ENCODE data around the gene AK5. TPM values are rescaled to one million over a fixed set of nuclear protein-coding genes. Genes with fewer than 3 reads are reported as not detected.

Gene AK5
- total and polyA plus RNA-seq, 5 donors from 2014 or later: 7.3 to 22.5 (median 9.7) TPM

DNA sequence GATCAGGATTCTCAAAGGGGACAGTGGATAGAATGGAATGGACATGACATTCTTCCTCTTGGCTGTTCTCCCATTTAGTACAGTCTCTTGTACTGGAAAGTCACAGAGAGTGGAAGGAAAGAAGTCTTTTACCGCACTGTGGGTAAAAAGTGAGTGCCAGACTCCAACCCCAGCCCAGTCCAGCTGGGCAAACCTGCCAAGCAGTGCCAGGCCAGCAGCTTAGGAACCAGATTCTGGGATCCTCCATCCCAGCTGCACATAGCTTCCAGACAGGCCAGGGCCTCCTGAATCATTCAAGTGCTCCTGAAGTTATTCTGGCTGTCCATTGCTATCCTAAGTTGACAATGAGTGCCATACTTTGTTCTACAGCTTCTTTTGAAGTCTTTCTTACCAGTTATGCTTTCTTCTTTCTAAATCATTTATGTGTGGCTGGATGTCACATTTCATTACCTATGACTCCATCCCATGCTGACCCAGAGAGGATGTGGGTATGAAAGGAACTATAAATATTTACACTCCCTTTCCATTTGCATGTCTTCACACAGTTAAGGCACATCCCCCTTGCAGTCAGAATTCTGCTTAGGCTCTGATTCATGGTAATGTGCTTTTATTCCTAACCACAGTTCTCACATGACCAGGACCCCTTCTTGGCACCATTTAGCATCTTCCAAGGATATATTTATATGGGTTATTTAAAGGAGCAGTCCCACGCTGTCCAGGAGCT is 88.9 kb downstream of the AK5 start:
- peaks cover 11% of the 10 kb centered on the region for H3K36me3 Mint-ChIP-seq
- no peak overlapping the region for H3K4me3 Mint-ChIP-seq
- peaks cover 3% of the 10 kb centered on the region for H3K4me1 ChIP-seq (ENCODE audit: control insufficient read depth, insufficient read depth, low read length, poor library complexity, severe bottlenecking)
- H3K4me3 ChIP-seq (ENCODE audit: low read depth, low read length): no peak overlapping the region
- DNase-seq: peak in 1 of 3 donors; percentile 26
- peaks cover 9% of the 10 kb centered on the region for H3K27me3 Mint-ChIP-seq
- ATAC-seq (ENCODE audit: low read depth in 2 of 2): no peak
- H3K36me3 ChIP-seq (ENCODE audit: control insufficient read depth, insufficient read depth, low read length): no peaks in the 10 kb centered on the region
- H3K27ac ChIP-seq (ENCODE audit: insufficient read depth, low read length, poor library complexity, severe bottlenecking): no peak overlapping the region
- H3K27me3 ChIP-seq (ENCODE audit: control insufficient read depth, insufficient read depth, low read length): no peaks in the 10 kb centered on the region
- H3K9me3 ChIP-seq (ENCODE audit: control insufficient read depth in 2 of 2, low read length in 2 of 2): no peaks in the 10 kb centered on the region
- H3K27ac Mint-ChIP-seq: no peak overlapping the region
- H3K4me1 Mint-ChIP-seq: peaks cover 8 to 26% (median 11%) of the 10 kb centered on the region in 4 donors
- H3K9me3 Mint-ChIP-seq: no peaks in the 10 kb centered on the region

DNA sequence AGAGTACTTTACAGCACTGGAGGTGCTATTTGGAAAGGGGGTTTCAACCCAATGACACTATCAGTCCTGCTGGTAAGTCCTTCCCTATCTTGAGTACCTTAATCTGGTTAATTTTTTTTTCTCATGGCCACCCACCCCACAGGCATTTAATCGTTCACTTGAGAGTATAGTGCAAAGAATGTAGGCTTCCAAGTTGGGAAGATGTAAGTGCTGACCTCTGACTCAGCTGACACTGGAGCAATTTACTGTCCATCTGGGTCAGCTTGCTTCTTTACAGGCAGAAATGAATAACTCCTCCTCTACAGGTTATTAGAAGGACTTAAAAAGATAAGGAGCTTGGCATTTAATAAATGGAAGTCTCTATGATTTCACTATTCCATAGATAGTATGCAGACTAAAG is 89.6 kb downstream of the AK5 start:
- peaks cover 8 to 26% (median 11%) of the 10 kb centered on the region in 4 donors for H3K4me1 Mint-ChIP-seq

DNA sequence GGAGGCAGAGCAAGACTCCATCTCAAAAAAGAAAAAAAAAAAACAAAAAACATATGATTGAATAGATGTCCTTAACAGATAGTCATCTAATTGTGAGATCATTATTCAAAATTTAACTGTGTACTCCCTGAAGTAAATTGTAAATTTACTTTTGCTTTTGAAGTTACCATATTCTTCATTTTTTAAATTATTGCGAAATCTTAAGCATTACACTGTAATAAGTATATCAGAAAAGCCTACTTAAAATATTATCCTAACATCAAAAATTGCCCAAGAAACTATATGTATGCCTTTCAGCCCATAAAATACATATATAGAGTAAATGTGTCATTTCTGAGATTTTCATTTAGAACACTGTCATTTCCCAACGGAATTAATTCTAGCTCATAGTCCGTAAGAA is 91.9 kb downstream of the AK5 start:
- H3K4me3 Mint-ChIP-seq: no peak overlapping the region
- DNase-seq (no peak), ATAC-seq (ENCODE audit: low read depth in 2 of 2) (no peak)
- H3K4me1 Mint-ChIP-seq: peaks cover 8 to 34% (median 15%) of the 10 kb centered on the region in 4 donors
- H3K27ac ChIP-seq (ENCODE audit: insufficient read depth, low read length, poor library complexity, severe bottlenecking): no peak overlapping the region
- peaks cover 19% of the 10 kb centered on the region for H3K36me3 Mint-ChIP-seq
- peaks cover 9% of the 10 kb centered on the region for H3K27me3 Mint-ChIP-seq
- H3K36me3 ChIP-seq (ENCODE audit: control insufficient read depth, insufficient read depth, low read length): no peaks in the 10 kb centered on the region
- H3K27me3 ChIP-seq (ENCODE audit: control insufficient read depth, insufficient read depth, low read length): no peaks in the 10 kb centered on the region
- no peak overlapping the region for H3K4me3 ChIP-seq (ENCODE audit: low read depth, low read length)
- H3K9me3 Mint-ChIP-seq: no peaks in the 10 kb centered on the region
- H3K27ac Mint-ChIP-seq: no peak overlapping the region
- no peaks in the 10 kb centered on the region for H3K9me3 ChIP-seq (ENCODE audit: control insufficient read depth in 2 of 2, low read length in 2 of 2)
- H3K4me1 ChIP-seq (ENCODE audit: control insufficient read depth, insufficient read depth, low read length, poor library complexity, severe bottlenecking): peaks cover 3% of the 10 kb centered on the region

More for the DNA sequence above, 89.6 kb downstream of the AK5 start:
- Mint-ChIP-seq H3K27me3 (peaks cover 9% of the 10 kb centered on the region), H3K9me3 (no peaks in the 10 kb centered on the region), H3K4me3 (no peak overlapping the region), H3K27ac (peak overlapping the region in 1 of 3 donors; percentile 8), H3K36me3 (peaks cover 11% of the 10 kb centered on the region)
- Histone ChIP-seq H3K27ac (ENCODE audit: insufficient read depth, low read length, poor library complexity, severe bottlenecking) (no peak overlapping the region), H3K27me3 (ENCODE audit: control insufficient read depth, insufficient read depth, low read length) (no peaks in the 10 kb centered on the region), H3K4me1 (ENCODE audit: control insufficient read depth, insufficient read depth, low read length, poor library complexity, severe bottlenecking) (peaks cover 3% of the 10 kb centered on the region), H3K36me3 (ENCODE audit: control insufficient read depth, insufficient read depth, low read length) (no peaks in the 10 kb centered on the region), H3K4me3 (ENCODE audit: low read depth, low read length) (no peak overlapping the region), H3K9me3 (ENCODE audit: control insufficient read depth in 2 of 2, low read length in 2 of 2) (no peaks in the 10 kb centered on the region)
- DNase-seq (no peak), ATAC-seq (ENCODE audit: low read depth in 2 of 2) (no peak)

DNA sequence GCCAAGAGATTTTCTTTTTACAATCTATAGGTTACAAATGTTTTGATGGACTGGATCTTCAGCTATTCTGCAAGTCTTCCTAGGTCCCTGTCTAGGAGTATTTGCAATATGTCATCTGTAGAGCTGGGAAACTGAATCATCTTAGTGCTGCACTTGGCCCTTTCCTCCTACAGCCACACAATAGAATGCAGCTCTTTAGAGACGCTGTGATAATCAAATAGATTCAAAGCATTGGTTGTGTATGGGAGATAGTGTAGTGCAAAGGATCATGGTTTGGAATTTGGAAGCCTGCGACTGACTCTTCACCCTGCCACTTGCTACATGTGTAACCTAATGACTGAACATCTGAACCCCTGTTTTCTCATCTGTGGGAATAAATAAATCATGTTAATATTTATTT is 93.7 kb downstream of the AK5 start:
- Histone ChIP-seq H3K36me3 (ENCODE audit: control insufficient read depth, insufficient read depth, low read length) (no peaks in the 10 kb centered on the region), H3K4me3 (ENCODE audit: low read depth, low read length) (no peak overlapping the region), H3K27ac (ENCODE audit: insufficient read depth, low read length, poor library complexity, severe bottlenecking) (no peak overlapping the region), H3K27me3 (ENCODE audit: control insufficient read depth, insufficient read depth, low read length) (no peaks in the 10 kb centered on the region), H3K9me3 (ENCODE audit: control insufficient read depth in 2 of 2, low read length in 2 of 2) (no peaks in the 10 kb centered on the region), H3K4me1 (ENCODE audit: control insufficient read depth, insufficient read depth, low read length, poor library complexity, severe bottlenecking) (peaks cover 3% of the 10 kb centered on the region)
- H3K27me3 Mint-ChIP-seq: peaks cover 9% of the 10 kb centered on the region
- H3K27ac Mint-ChIP-seq: no peak overlapping the region
- DNase-seq: no peak
- no peak overlapping the region for H3K4me3 Mint-ChIP-seq
- ATAC-seq (ENCODE audit: low read depth in 2 of 2): no peak
- H3K36me3 Mint-ChIP-seq: peaks cover 16% of the 10 kb centered on the region
- H3K4me1 Mint-ChIP-seq: peaks cover 8 to 33% (median 14%) of the 10 kb centered on the region in 4 donors
- no peaks in the 10 kb centered on the region for H3K9me3 Mint-ChIP-seq

DNA sequence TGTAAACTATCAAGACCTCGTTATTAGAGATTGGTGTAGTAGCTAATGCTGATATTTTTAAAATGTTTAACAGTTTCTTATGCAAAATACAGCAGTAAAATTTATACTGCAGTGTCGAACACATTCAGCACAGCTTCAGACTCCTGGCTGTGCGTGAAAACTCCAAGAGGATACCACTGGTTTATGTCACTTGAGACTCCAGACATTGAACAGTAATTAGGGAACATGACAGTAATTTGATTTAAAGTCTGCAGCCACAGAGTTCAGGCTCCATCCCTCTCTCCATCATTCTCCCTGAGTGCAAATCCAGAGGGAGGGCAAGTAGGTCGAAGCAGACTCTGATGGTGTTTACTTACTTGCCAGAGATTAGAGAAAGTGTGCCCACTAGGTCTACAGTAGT is 94.2 kb downstream of the AK5 start:
- H3K27me3 Mint-ChIP-seq: peaks cover 9% of the 10 kb centered on the region
- H3K36me3 Mint-ChIP-seq: peaks cover 19% of the 10 kb centered on the region
- H3K27me3 ChIP-seq (ENCODE audit: control insufficient read depth, insufficient read depth, low read length): no peaks in the 10 kb centered on the region
- no peaks in the 10 kb centered on the region for H3K36me3 ChIP-seq (ENCODE audit: control insufficient read depth, insufficient read depth, low read length)
- no peak overlapping the region for H3K27ac Mint-ChIP-seq
- H3K4me1 Mint-ChIP-seq: peaks cover 8 to 28% (median 13%) of the 10 kb centered on the region in 4 donors
- H3K4me3 ChIP-seq (ENCODE audit: low read depth, low read length): no peak overlapping the region
- no peak overlapping the region for H3K4me3 Mint-ChIP-seq
- no peak overlapping the region for H3K27ac ChIP-seq (ENCODE audit: insufficient read depth, low read length, poor library complexity, severe bottlenecking)
- DNase-seq (no peak), ATAC-seq (ENCODE audit: low read depth in 2 of 2) (no peak)
- H3K4me1 ChIP-seq (ENCODE audit: control insufficient read depth, insufficient read depth, low read length, poor library complexity, severe bottlenecking): peaks cover 3% of the 10 kb centered on the region
- no peaks in the 10 kb centered on the region for H3K9me3 ChIP-seq (ENCODE audit: control insufficient read depth in 2 of 2, low read length in 2 of 2)
- no peaks in the 10 kb centered on the region for H3K9me3 Mint-ChIP-seq

DNA sequence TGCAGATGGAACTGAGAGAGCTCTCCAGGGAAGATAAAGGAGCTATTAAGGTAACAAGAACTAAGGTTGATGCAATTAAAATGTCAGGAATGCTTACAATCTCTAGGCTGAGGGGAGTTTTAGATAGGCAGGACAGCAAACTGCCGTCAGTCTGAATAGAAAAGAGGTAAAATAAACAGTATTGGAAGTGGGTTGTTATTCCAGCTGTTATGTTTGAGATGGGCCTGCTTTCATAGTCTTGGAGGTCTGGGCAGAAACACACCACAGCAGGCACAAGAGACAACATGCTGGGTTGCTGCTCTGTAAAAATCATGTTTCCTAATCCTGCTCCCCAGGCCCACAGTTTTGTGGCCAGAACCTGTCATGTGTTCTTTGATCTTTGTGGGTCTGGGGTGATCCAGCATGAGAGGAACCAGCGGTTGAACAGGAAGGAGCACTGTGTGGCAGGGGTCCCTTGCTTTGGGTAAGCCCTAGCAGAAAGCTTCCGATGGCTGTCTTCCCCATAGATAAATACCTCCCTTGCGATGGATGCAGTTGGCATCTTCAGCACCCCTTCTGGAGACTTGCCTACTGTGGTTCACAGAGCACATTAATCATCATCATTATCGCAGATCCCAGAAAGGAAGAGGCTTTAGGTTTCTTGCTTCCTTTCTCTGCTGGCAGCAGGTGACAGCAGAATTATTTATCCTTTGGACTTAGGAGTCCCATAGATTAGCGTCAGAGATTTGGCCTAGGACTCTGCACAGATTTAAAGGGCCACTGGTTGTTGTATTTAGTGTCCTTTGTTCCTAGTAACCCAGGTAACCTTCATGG is 97.1 kb downstream of the AK5 start:
- H3K27ac ChIP-seq (ENCODE audit: insufficient read depth, low read length, poor library complexity, severe bottlenecking): no peak overlapping the region
- ATAC-seq (ENCODE audit: low read depth in 2 of 2) (no peak), DNase-seq (no peak)
- Mint-ChIP-seq H3K36me3 (peaks cover 17% of the 10 kb centered on the region), H3K27ac (peak overlapping the region in 1 of 3 donors; percentile 83), H3K4me3 (no peak overlapping the region), H3K27me3 (peaks cover 9% of the 10 kb centered on the region), H3K4me1 (peaks cover 0 to 13% (median 6%) of the 10 kb centered on the region in 4 donors), H3K9me3 (no peaks in the 10 kb centered on the region)
- H3K27me3 ChIP-seq (ENCODE audit: control insufficient read depth, insufficient read depth, low read length): no peaks in the 10 kb centered on the region
- H3K36me3 ChIP-seq (ENCODE audit: control insufficient read depth, insufficient read depth, low read length): no peaks in the 10 kb centered on the region
- H3K9me3 ChIP-seq (ENCODE audit: control insufficient read depth in 2 of 2, low read length in 2 of 2): no peaks in the 10 kb centered on the region
- H3K4me3 ChIP-seq (ENCODE audit: low read depth, low read length): no peak overlapping the region
- H3K4me1 ChIP-seq (ENCODE audit: control insufficient read depth, insufficient read depth, low read length, poor library complexity, severe bottlenecking): no peaks in the 10 kb centered on the region

DNA sequence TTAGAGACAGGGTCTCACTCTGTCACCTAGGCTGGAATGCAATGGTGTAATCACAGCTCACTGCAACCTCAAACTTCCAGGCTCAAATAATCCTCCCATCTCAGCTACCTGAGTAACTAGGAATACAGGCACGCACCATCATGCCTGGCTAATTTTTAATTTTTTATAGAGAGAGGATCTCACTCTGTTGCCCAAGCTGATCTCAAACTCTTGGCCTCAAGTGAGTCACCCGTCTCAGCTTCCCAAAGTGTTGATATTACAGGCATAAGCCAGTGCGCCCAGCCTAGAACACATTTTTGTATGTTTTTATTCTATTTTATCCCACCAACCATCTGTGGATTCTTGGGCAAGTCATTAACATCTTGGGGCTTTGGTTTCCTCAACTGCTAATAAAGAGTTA is 100.5 kb downstream of the AK5 start:
- no peak for ATAC-seq (ENCODE audit: low read depth in 2 of 2)
- H3K36me3 Mint-ChIP-seq: peaks cover 15% of the 10 kb centered on the region
- no peak overlapping the region for H3K4me3 Mint-ChIP-seq
- Histone ChIP-seq H3K4me3 (ENCODE audit: low read depth, low read length) (no peak overlapping the region), H3K4me1 (ENCODE audit: control insufficient read depth, insufficient read depth, low read length, poor library complexity, severe bottlenecking) (no peaks in the 10 kb centered on the region), H3K27me3 (ENCODE audit: control insufficient read depth, insufficient read depth, low read length) (no peaks in the 10 kb centered on the region), H3K9me3 (ENCODE audit: control insufficient read depth in 2 of 2, low read length in 2 of 2) (no peaks in the 10 kb centered on the region), H3K27ac (ENCODE audit: insufficient read depth, low read length, poor library complexity, severe bottlenecking) (no peak overlapping the region), H3K36me3 (ENCODE audit: control insufficient read depth, insufficient read depth, low read length) (no peaks in the 10 kb centered on the region)
- H3K4me1 Mint-ChIP-seq: peaks cover 0 to 27% (median 6%) of the 10 kb centered on the region in 4 donors
- H3K27ac Mint-ChIP-seq: no peak overlapping the region
- H3K9me3 Mint-ChIP-seq: no peaks in the 10 kb centered on the region
- DNase-seq: no peak
- H3K27me3 Mint-ChIP-seq: no peaks in the 10 kb centered on the region
